SH-SY5Y (cell line): Measurements from ENCODE around the gene CEPT1.

ENCODE experiments used
- GATA2 ChIP-seq: IDR thresholded peaks from 2 replicates; pipeline ENCODE4 v1.6.1; 2011; ENCODE audit warnings: mild to moderate bottlenecking, low read depth, low read length
- GATA3 ChIP-seq: IDR thresholded peaks from 2 replicates; pipeline ENCODE4 v1.6.1; 2011; ENCODE audit warnings: low read depth, mild to moderate bottlenecking, low read length, moderate library complexity

DNA sequence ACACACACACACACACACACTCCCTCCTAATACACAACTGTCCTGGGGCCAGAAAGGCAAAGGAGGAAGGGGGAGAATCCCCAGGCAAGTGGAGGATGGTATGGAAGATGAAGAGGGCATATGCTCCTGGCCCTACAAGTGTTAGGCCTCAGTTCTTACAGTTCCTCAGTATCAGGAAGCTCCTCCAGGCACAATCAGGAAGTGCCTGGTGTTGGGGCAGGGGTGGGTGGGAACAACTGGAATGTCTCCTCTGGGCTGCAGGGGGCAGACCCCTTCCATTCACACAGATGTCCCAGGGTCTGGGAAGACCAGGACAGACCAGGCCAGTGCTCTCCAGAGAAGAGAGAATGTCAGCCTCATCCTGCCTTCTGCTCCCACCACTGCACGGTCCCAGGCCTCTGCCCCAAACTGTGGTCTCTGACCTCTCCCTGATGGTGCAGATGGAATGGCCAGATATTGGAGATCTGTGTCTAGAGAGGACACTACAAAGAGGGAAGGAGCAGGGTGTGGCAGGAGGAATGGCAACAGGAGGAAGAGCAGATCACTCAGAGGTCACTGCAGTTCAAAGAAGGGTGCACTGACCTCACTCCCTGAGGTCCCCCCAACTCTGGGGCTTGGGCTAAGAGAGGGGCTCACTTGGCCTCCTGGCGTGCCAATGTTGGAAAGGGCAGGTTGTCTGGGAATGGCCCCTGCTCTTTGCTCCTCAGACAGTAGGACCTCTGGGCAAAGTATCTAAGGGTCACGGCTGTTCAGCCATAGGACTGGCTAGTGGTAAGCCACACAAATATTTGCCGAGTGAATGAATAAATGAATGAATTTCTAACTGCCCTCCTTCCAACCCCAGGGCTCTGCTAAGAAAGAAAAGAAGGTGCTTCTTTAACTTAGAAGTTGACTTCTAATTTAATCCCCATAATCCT is 62.9 kb downstream of the CEPT1 start:
- no peak for TF ChIP-seq GATA3
- TF ChIP-seq GATA2 = no peak
